Activated B cell treated with CpG ODN at 0.5 μM for 24 hours (primary cell): ENCODE measurements around the gene PDS5A. TPM values are rescaled to one million over a fixed set of nuclear protein-coding genes. Genes with fewer than 3 reads are reported as not detected.

ENCODE experiments used
- ATAC-seq: fragments of 200-7000 bp; cut with Tn5 transposase; one replicate; pipeline ENCODE4 v1.10.0; 2021; ENCODE audit warnings: low read depth, mild to moderate bottlenecking, moderate library complexity
- CTCF ChIA-PET: fragments of 350-600 bp; sonication (Branson Sonifier 250); formaldehyde crosslinking; loops from one replicate; lab custom pipeline; 2021; ENCODE audit warnings: antibody characterized with exemption; lab: Charles Lee
- POLR2A ChIA-PET: fragments of 350-600 bp; sonication (Branson Sonifier 250); formaldehyde crosslinking; loops from one replicate; lab custom pipeline; 2021; ENCODE audit warnings: antibody characterized with exemption; lab: Charles Lee
- DNase-seq: peaks from one replicate; pipeline ENCODE4 v3.0.0; 2022
- H3K27ac Mint-ChIP-seq: one replicate; pipeline ENCODE4 v1.8.0; 2020; ENCODE audit warnings: mixed read lengths
- H3K27me3 Mint-ChIP-seq: one replicate; pipeline ENCODE4 v1.8.0; 2021; ENCODE audit warnings: mixed read lengths
- H3K36me3 Mint-ChIP-seq: one replicate; pipeline ENCODE4 v1.8.0; 2021; ENCODE audit warnings: low read depth, mixed read lengths
- H3K4me1 Mint-ChIP-seq: one replicate; pipeline ENCODE4 v1.8.0; 2021; ENCODE audit warnings: mixed read lengths
- H3K4me3 Mint-ChIP-seq: one replicate; pipeline ENCODE4 v1.8.0; 2020; ENCODE audit warnings: mild to moderate bottlenecking, mixed read lengths
- H3K9me3 Mint-ChIP-seq: one replicate; pipeline ENCODE4 v1.8.0; 2020; ENCODE audit warnings: mixed read lengths
- CTCF ChIP-seq: fragments of 200-600 bp; IDR thresholded peaks from one replicate; pipeline ENCODE4 v1.8.0; 2022; ENCODE audit warnings: antibody characterized with exemption, mild to moderate bottlenecking
- intact Hi-C: fragments of 100-400 bp; cut with micrococcal nuclease; formaldehyde crosslinking; loops from one replicate; pipeline ENCODE4 v1.15.1; 2024
- total RNA-seq: library from RNA; stranded (reverse); gene quantifications from 2 replicates; pipeline ENCODE4 v1.2.3, GENCODE V29; 2022

The PDS5A gene
- total RNA-seq, 1 donor from 2014 or later = 103 TPM

DNA sequence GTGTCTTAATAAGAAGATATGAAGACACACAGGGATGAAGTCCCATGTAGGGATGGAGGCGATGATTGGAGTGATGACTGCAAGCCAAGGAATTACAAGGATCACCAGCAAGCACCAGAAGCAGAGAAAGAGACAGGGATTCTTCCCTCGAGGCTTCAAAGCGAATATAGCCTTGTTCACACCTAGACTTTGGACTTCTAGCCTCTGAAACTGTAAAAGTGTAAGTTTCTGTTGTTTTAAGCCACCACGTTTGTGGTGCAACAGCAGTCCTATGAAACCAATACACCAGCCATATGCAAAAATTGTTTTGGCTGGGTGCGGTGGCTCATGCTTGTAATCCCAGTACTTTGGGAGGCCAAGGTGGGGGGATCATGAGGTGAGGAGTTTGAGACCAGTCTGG lies 9.8 kb upstream of the PDS5A start:
- no peaks in the 10 kb centered on the region for H3K9me3 Mint-ChIP-seq
- CTCF ChIA-PET = no interaction called here
- no peaks in the 10 kb centered on the region for H3K27me3 Mint-ChIP-seq
- POLR2A ChIA-PET = no interaction called here
- no peak for DNase-seq
- no peak overlapping the region for H3K4me3 Mint-ChIP-seq
- no peak overlapping the region for H3K27ac Mint-ChIP-seq
- H3K36me3 Mint-ChIP-seq = no peaks in the 10 kb centered on the region
- no peaks in the 10 kb centered on the region for H3K4me1 Mint-ChIP-seq
- ATAC-seq = no peak
- no peak for TF ChIP-seq CTCF
- intact Hi-C loops = no loop called here

DNA sequence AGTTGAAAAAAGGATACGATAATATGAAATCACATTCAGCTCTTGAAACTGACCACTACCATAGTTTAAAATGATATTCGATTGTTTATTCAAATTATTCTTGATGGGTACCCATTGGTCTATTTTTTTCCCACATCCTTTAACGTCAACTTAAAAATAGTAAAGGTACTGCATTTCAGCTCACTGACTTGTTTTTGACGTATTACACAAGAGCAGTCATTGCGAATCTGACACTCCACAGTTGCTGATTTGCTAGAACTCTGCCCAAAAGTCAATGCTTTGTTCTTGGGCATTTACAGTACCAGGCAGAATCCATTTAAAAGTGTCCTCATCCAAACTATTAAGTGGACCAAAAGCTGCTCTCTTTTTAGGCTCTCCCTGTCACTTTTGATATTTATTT lies 1.2 kb upstream of the PDS5A start:
- no peak overlapping the region for H3K4me3 Mint-ChIP-seq
- peaks cover 23% of the 10 kb centered on the region for H3K4me1 Mint-ChIP-seq
- ChIA-PET CTCF (interaction anchor here (0.7 to 2.1 kb wide), 7 partner anchors 77 to 520 kb away, joined by 3 to 10 read pairs (median 4); partner anchors contain the start of genes LIAS, RPL9 and UGDH), POLR2A (interaction anchor here (0.6 to 1.2 kb wide), 2 partner anchors 273 to 281 kb away, joined by 4 to 10 read pairs; partner anchors contain the start of gene UBE2K)
- DNase-seq (no peak), ATAC-seq (no peak)
- no peak for TF ChIP-seq CTCF
- H3K27ac Mint-ChIP-seq = no peak overlapping the region
- intact Hi-C loops = loop anchor here (1.0 to 10.0 kb wide), 8 partner anchors 47 to 1074 kb away; no protein-coding TSS in a partner anchor
- no peaks in the 10 kb centered on the region for H3K9me3 Mint-ChIP-seq
- H3K27me3 Mint-ChIP-seq = no peaks in the 10 kb centered on the region
- H3K36me3 Mint-ChIP-seq = peaks cover 24% of the 10 kb centered on the region

DNA sequence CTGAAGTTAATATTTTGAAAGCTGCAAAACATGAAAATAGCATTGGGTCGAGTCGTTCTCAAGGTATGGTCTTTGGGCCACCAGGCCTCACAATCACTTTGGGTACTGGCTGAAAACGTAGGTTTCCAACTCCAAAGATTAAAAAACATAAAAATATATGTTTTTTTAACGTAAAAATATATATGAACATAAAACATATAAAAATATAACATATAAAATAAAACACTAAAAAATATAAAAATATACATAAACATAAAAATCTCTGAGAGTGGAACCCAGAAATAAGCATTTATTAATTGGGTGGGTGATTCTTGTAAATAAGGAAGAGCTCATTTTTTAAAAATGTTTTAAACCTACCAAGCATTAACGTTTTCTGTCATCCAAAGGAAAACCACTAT lies 666 bp upstream of the PDS5A start:
- H3K9me3 Mint-ChIP-seq = no peaks in the 10 kb centered on the region
- H3K27ac Mint-ChIP-seq = peak overlapping the region; percentile 92
- DNase-seq (no peak), ATAC-seq (no peak)
- intact Hi-C loops = loop anchor here (1.0 to 10.0 kb wide), 8 partner anchors 46 to 1074 kb away; no protein-coding TSS in a partner anchor
- H3K4me3 Mint-ChIP-seq = peak overlapping the region; percentile 87
- TF ChIP-seq CTCF = no peak
- peaks cover 30% of the 10 kb centered on the region for H3K36me3 Mint-ChIP-seq
- ChIA-PET POLR2A (interaction anchor here (1.2 kb wide), 1 partner anchor 281 kb away, joined by 4 read pairs; the partner anchor contains the start of gene UBE2K), CTCF (interaction anchor here (0.7 to 2.1 kb wide), 8 partner anchors 45 to 520 kb away, joined by 3 to 10 read pairs (median 4); partner anchors contain the start of genes LIAS, RPL9 and UGDH)
- peaks cover 28% of the 10 kb centered on the region for H3K4me1 Mint-ChIP-seq
- H3K27me3 Mint-ChIP-seq = no peaks in the 10 kb centered on the region

DNA sequence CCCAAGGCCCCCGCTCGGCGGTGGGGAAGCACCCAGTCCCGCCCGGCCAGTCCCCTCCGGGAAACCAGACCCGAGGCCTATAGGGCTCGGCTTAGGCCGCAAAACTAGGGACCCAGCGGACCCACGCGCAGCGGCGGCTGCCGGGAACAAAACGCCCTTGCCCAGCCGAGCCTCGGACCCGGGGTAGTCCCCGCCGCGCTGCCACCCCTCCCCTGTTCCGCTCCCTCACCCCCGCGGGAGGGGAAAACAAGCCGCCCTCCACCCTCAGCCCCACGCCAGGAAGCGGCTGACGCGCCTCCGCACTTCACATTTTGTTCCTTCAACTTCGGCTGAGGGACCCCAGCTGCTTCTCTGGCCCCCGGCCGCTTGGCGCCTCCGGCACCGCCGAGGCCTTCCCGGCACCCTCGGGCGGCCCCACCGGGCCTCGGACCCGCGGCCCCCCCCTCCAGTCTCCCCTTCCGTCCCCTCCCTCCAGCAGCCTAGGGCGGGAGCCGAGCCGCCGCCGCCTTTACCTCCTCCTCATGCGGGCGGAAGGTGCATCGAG lies 694 bp downstream of the PDS5A start:
- intact Hi-C loops = loop anchor here (1.0 to 10.0 kb wide), 15 partner anchors 45 to 1072 kb away; partner anchors contain the start of genes LIAS, RPL9, UBE2K and UGDH
- no peaks in the 10 kb centered on the region for H3K27me3 Mint-ChIP-seq
- no peak for TF ChIP-seq CTCF
- ChIA-PET CTCF (interaction anchor here (0.6 kb wide), 1 partner anchor 406 kb away, joined by 3 read pairs; no protein-coding TSS in a partner anchor), POLR2A (interaction anchor here (0.6 to 1.0 kb wide), 3 partner anchors 255 to 1215 kb away, joined by 3 to 5 read pairs (median 5); no protein-coding TSS in a partner anchor)
- no peak for DNase-seq
- H3K4me1 Mint-ChIP-seq = peaks cover 32% of the 10 kb centered on the region
- no peaks in the 10 kb centered on the region for H3K9me3 Mint-ChIP-seq
- H3K4me3 Mint-ChIP-seq = peak overlapping the region; percentile 83
- H3K27ac Mint-ChIP-seq = peak overlapping the region; percentile 85
- H3K36me3 Mint-ChIP-seq = peaks cover 35% of the 10 kb centered on the region
- peak; percentile 17 for ATAC-seq
